HepG2 (cell line): ENCODE results near the gene TSPYL2. TPM values are rescaled to one million over a fixed set of nuclear protein-coding genes. Genes with fewer than 3 reads are reported as not detected.
A peak's percentile ranks its signal among the peaks of the same experiment; 100 is the strongest.

Experiments used
- ATAC-seq: fragments of 200-7000 bp; cut with Tn5 transposase; 3 replicates; pipeline ENCODE4 v1.9.1; 2020; ENCODE audit warnings: mild to moderate bottlenecking, moderate library complexity
- BruUV-seq: library from RNA; stranded (reverse); fragments of 400-500 nt; replicated peaks from 2 replicates; lab custom pipeline; 2021; lab: Mats Ljungman, UMichigan
- CTCF ChIA-PET: fragments of 300-600 bp; formaldehyde crosslinking; extraction: SDS; loops from one replicate; lab custom pipeline; 2021; ENCODE audit warnings: low total read pairs, inconsistent platforms, low intra/inter-chr PET ratio; lab: Yijun Ruan, JAX
- POLR2A ChIA-PET: fragments of 350-600 bp; sonication (Branson Sonifier 250); formaldehyde crosslinking; loops from one replicate; lab custom pipeline; 2020; ENCODE audit warnings: antibody characterized with exemption, inconsistent platforms; lab: Yijun Ruan, JAX
- DNase-seq: peaks from one replicate; pipeline ENCODE4 v3.0.0-alpha.2; 2015; ENCODE audit warnings: low spot score
- FAIRE-seq: peaks from 3 replicates; lab custom pipeline; 2011; peaks lifted over from hg19 to GRCh38; lab: Jason Lieb, UNC
- H2AFZ ChIP-seq: one replicate; pipeline ENCODE4 v1.6.1; 2011; ENCODE audit warnings: low read length, inconsistent platforms
- H3K27ac ChIP-seq: fragments of 300-600 bp; 3 replicates; pipeline ENCODE4 v1.8.0; 2011; ENCODE audit warnings: mixed run types, mild to moderate bottlenecking, mixed read lengths, low read length, inconsistent platforms; ENCODE audit not compliant: insufficient read depth; ENCODE audit errors: extremely low read length
- H3K27me3 ChIP-seq, 2 experiments: fragments of 200-600 bp in 1 of 2; 2 replicates in 1 of 2; 3 replicates in 1 of 2; pipeline versions ENCODE4 v1.6.0 to v1.8.0; 2011; ENCODE audit warnings: low read length in 2 of 2, mild to moderate bottlenecking in 2 of 2, moderate library complexity in 2 of 2, inconsistent platforms in 1 of 2; ENCODE audit not compliant: insufficient read depth in 2 of 2, control insufficient read depth in 1 of 2
- H3K36me3 ChIP-seq, 2 experiments: fragments of 200-600 bp in 1 of 2; replicated peaks in 1 of 2; 2 replicates in 1 of 2; 3 replicates in 1 of 2; pipeline versions ENCODE4 v1.5.1 to v1.8.0; 2011; ENCODE audit warnings: low read length in 2 of 2, inconsistent platforms in 1 of 2; ENCODE audit not compliant: insufficient read depth in 2 of 2, control insufficient read depth in 1 of 2
- H3K4me1 ChIP-seq: 2 replicates; pipeline ENCODE4 v1.5.1; 2012; ENCODE audit warnings: low read length, inconsistent platforms; ENCODE audit not compliant: insufficient read depth
- H3K4me2 ChIP-seq: 2 replicates; pipeline ENCODE4 v1.6.0; 2011; ENCODE audit warnings: low read depth, low read length, inconsistent platforms
- H3K4me3 ChIP-seq, 3 experiments: fragments of 200-600 bp in 1 of 3; sonication (generic), shearing (Covaris generic) in 1 of 3; replicated peaks in 1 of 3; 2 replicates each; pipeline ENCODE4 v1.5.1; 2011 to 2016; ENCODE audit warnings: low read length in 3 of 3, inconsistent platforms in 2 of 3, low read depth in 2 of 3, mild to moderate bottlenecking in 2 of 3, control low read depth in 1 of 3, mixed read lengths in 1 of 3; ENCODE audit not compliant: insufficient read depth in 1 of 3
- H3K79me2 ChIP-seq: one replicate; pipeline ENCODE4 v1.6.1; 2011; ENCODE audit warnings: low read length, inconsistent platforms; ENCODE audit not compliant: insufficient read depth
- H3K9ac ChIP-seq: 2 replicates; pipeline ENCODE4 v1.6.0; 2011; ENCODE audit warnings: mild to moderate bottlenecking, low read depth, low read length, inconsistent platforms; ENCODE audit not compliant: insufficient read depth
- H3K9me3 ChIP-seq: 2 replicates; pipeline ENCODE4 v1.5.1; 2012; ENCODE audit warnings: mild to moderate bottlenecking, low read length
- H4K20me1 ChIP-seq: 2 replicates; pipeline ENCODE4 v1.6.0; 2011; ENCODE audit warnings: inconsistent platforms, mild to moderate bottlenecking, low read length, moderate library complexity; ENCODE audit not compliant: insufficient read depth
- BORCS8-MEF2B ChIP-seq: sonication (generic); formaldehyde crosslinking; IDR thresholded peaks from 2 replicates; pipeline ENCODE4 v1.8.0; 2022; ENCODE audit warnings: mild to moderate bottlenecking, missing genetic modification reagents
- HDAC1 ChIP-seq: sonication (generic); formaldehyde crosslinking; IDR thresholded peaks from 2 replicates; pipeline ENCODE4 v1.5.1; 2020; ENCODE audit warnings: mild to moderate bottlenecking, missing genetic modification reagents
- KDM2A ChIP-seq: sonication (generic); formaldehyde crosslinking; IDR thresholded peaks from 2 replicates; pipeline ENCODE4 v1.4.0; 2020; ENCODE audit warnings: low read depth, missing genetic modification reagents, borderline replicate concordance
- MYC ChIP-seq: sonication (generic); formaldehyde crosslinking; IDR thresholded peaks from 2 replicates; pipeline ENCODE4 v1.9.0; 2021; ENCODE audit warnings: missing genetic modification reagents, borderline replicate concordance
- SALL1 ChIP-seq: sonication (generic); formaldehyde crosslinking; IDR thresholded peaks from 2 replicates; pipeline ENCODE4 v1.8.0; 2022; ENCODE audit warnings: mild to moderate bottlenecking, missing genetic modification reagents
- STAG1 ChIP-seq: sonication (generic); formaldehyde crosslinking; IDR thresholded peaks from 2 replicates; pipeline ENCODE4 v1.4.0; 2020; ENCODE audit warnings: missing genetic modification reagents
- ZBTB7B ChIP-seq: sonication (generic); formaldehyde crosslinking; IDR thresholded peaks from 2 replicates; pipeline ENCODE4 v1.4.0; 2020; ENCODE audit warnings: missing genetic modification reagents
- ZNF777 ChIP-seq: sonication (generic); formaldehyde crosslinking; IDR thresholded peaks from 2 replicates; pipeline ENCODE4 v1.4.0; 2020; ENCODE audit warnings: missing genetic modification reagents
- WGBS: methylation state at CpG from one replicate; pipeline ENCODE4 v1.1.6; 2017; ENCODE audit warnings: low lambda C conversion rate; 5-methylcytosine and 5-hydroxymethylcytosine counted together
- in situ Hi-C: cut with HindIII; loops from 2 replicates; pipeline ENCODE4 v1.10.0; 2017; ENCODE audit warnings: low pct_unique_long_range_greater_than_20kb; ENCODE audit not compliant: extremely low pct_ligation_motif_present
- intact Hi-C: fragments of 100-400 bp; cut with micrococcal nuclease; formaldehyde crosslinking; loops from one replicate; pipeline ENCODE4 v1.10.0; 2022; ENCODE audit not compliant: unreplicated experiment
- polyA plus RNA-seq, 8 experiments: library from polyadenylated mRNA; depleted of rRNA in 3 of 8; stranded (reverse) in 7 of 8; unstranded in 1 of 8; fragments of >200 nt; fragmentation: Illumina TruSeq in 4 of 8; extraction: Trizol in 4 of 8; gene quantifications; 2 replicates each; pipeline versions ENCODE4 v1.2.1 to v1.2.3, GENCODE V29; 2011 to 2016; ENCODE audit warnings: low read depth in 4 of 8, missing spikeins in 1 of 8, mixed read lengths in 1 of 8; ENCODE audit not compliant: insufficient read depth in 1 of 8
- total RNA-seq, 5 experiments: library from RNA; depleted of rRNA; stranded (reverse); fragments of >200 nt; fragmentation: Illumina TruSeq; extraction: Trizol; gene quantifications; 2 replicates each; pipeline ENCODE4 v1.2.3, GENCODE V29; 2016; ENCODE audit warnings: low read depth in 1 of 5
- TF ChIP-seq, protein P1 (sequence below): sonication (generic); formaldehyde crosslinking; IDR thresholded peaks from 2 replicates; pipeline ENCODE4 v1.9.0; 2021; ENCODE audit warnings: missing genetic modification reagents, mild to moderate bottlenecking, borderline replicate concordance
- TF ChIP-seq, protein P2 (sequence below): sonication (generic); formaldehyde crosslinking; IDR thresholded peaks from 2 replicates; pipeline ENCODE4 v1.5.0; 2020; ENCODE audit warnings: mild to moderate bottlenecking, missing genetic modification reagents, borderline replicate concordance
- TF ChIP-seq, protein P3 (sequence below): sonication (generic); formaldehyde crosslinking; IDR thresholded peaks from 2 replicates; pipeline ENCODE4 v1.4.0; 2020; ENCODE audit warnings: low read depth, mild to moderate bottlenecking, missing genetic modification reagents
- TF ChIP-seq, protein P4 (sequence below), 2 experiments: sonication (generic) in 1 of 2; formaldehyde crosslinking in 1 of 2; IDR thresholded peaks; 2 replicates each; pipeline versions ENCODE4 v1.4.0 to v1.6.1; 2018 to 2020; ENCODE audit warnings: missing genetic modification reagents in 2 of 2, borderline replicate concordance in 1 of 2, low read depth in 1 of 2, mild to moderate bottlenecking in 1 of 2, missing biosample characterization in 1 of 2
- TF ChIP-seq, protein P5 (sequence below): IDR thresholded peaks from 2 replicates; pipeline ENCODE4 v1.6.1; 2016; ENCODE audit warnings: low read depth, borderline replicate concordance

TSPYL2 gene
- total and polyA plus RNA-seq, 2 of the 13 experiments (the other 11 are each of a cell fraction or from before 2014, with no cell fraction given), result 10.1 to 15.5 TPM

DNA sequence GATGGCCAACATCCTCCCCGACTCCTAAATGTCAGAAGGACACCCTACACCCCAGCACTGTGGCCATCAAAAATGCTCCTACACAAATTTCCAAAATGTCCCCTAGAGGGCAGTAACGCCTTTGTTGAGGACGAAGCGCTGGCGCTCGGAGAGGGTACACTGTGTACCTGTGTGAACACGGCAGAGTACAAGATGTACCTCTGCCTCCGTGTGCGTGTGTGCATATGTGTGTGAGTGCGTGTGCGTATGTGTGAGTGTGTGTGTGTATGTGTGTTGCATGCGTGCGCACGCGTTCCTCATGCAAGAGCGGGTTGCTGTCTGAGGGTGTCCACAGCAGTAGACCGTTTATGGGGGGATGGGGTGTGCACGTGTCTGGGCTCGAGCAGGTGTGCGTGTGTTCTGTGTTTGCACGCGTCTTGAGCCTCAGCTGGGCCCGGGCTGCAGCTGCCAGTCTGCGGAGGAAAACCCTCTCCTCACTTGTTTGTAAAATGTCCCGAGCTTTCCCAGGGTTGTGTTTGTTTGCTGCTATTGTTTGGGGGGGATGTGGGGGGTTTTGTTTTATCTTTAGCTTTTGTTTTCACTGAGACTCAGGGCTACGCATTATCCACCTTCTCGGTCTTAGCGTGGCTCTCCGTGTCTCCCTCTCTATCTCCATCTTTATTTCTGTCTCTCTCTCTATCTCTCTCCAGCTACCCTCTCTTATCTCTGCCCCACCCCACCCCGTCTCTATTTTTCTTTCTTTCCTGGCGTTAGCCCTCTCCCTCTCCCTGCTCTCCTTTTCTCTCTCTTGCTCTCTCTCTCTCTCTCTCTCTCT lies 10.4 kb upstream of the TSPYL2 start:
- in situ Hi-C loops (no loop called here), intact Hi-C loops (loop anchor here (1.0 kb wide), 2 partner anchors 17 to 21 kb away; no protein-coding TSS in a partner anchor)
- POLR2A ChIA-PET, result interaction anchor here (0.7 to 0.9 kb wide), 2 partner anchors 10 to 889 kb away, joined by 3 to 4 read pairs; partner anchors contain the start of gene TSPYL2
- Histone ChIP-seq H3K79me2 (no peaks in the 10 kb centered on the region), H3K4me1 (no peaks in the 10 kb centered on the region), H4K20me1 (no peaks in the 10 kb centered on the region), H3K4me3 (peak overlapping the region; percentile 34 to 73 (median 51); a peak in 5 of 6 replicates), H3K36me3 (no peaks in the 10 kb centered on the region), H3K9ac (no peak overlapping the region), H3K4me2 (peak overlapping the region; percentile 83), H3K27me3 (no peaks in the 10 kb centered on the region), H3K27ac (no peak overlapping the region), H2AFZ (peak overlapping the region; percentile 63), H3K9me3 (no peaks in the 10 kb centered on the region)
- CTCF ChIA-PET, result interaction anchor here (0.9 to 1.8 kb wide), 2 partner anchors 18 to 21 kb away, joined by 4 to 10 read pairs; no protein-coding TSS in a partner anchor
- BruUV-seq, result no TSS peak
- FAIRE-seq, result peak; percentile 93
- 0% methylated on average over 12 of the region's 31 CpGs for WGBS
- DNase-seq, result peak; percentile 57
- ATAC-seq, result peak; percentile 81
- TF ChIP-seq BORCS8-MEF2B (CRISPR knock-in tag) (0 out of 2 replicates have a peak, but pooled peaks have one; percentile 23), ZBTB7B (CRISPR knock-in tag) (peak; percentile 25; the same call in 1 of the 2 replicates), MYC (CRISPR knock-in tag) (peak; percentile 75; the same call in 1 of the 2 replicates), SALL1 (peak; percentile 22; the same call in 1 of the 2 replicates), ZNF777 (CRISPR knock-in tag) (no peak), STAG1 (CRISPR knock-in tag) (peak; percentile 67), HDAC1 (CRISPR knock-in tag) (0 out of 2 replicates have a peak, but pooled peaks have one; percentile 19), KDM2A (CRISPR knock-in tag) (peak; percentile 62; the same call in 1 of the 2 replicates)
- TF ChIP-seq, protein P1, sequence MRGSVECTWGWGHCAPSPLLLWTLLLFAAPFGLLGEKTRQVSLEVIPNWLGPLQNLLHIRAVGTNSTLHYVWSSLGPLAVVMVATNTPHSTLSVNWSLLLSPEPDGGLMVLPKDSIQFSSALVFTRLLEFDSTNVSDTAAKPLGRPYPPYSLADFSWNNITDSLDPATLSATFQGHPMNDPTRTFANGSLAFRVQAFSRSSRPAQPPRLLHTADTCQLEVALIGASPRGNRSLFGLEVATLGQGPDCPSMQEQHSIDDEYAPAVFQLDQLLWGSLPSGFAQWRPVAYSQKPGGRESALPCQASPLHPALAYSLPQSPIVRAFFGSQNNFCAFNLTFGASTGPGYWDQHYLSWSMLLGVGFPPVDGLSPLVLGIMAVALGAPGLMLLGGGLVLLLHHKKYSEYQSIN (CRISPR knock-in tag), result no peak
- TF ChIP-seq, protein P2, sequence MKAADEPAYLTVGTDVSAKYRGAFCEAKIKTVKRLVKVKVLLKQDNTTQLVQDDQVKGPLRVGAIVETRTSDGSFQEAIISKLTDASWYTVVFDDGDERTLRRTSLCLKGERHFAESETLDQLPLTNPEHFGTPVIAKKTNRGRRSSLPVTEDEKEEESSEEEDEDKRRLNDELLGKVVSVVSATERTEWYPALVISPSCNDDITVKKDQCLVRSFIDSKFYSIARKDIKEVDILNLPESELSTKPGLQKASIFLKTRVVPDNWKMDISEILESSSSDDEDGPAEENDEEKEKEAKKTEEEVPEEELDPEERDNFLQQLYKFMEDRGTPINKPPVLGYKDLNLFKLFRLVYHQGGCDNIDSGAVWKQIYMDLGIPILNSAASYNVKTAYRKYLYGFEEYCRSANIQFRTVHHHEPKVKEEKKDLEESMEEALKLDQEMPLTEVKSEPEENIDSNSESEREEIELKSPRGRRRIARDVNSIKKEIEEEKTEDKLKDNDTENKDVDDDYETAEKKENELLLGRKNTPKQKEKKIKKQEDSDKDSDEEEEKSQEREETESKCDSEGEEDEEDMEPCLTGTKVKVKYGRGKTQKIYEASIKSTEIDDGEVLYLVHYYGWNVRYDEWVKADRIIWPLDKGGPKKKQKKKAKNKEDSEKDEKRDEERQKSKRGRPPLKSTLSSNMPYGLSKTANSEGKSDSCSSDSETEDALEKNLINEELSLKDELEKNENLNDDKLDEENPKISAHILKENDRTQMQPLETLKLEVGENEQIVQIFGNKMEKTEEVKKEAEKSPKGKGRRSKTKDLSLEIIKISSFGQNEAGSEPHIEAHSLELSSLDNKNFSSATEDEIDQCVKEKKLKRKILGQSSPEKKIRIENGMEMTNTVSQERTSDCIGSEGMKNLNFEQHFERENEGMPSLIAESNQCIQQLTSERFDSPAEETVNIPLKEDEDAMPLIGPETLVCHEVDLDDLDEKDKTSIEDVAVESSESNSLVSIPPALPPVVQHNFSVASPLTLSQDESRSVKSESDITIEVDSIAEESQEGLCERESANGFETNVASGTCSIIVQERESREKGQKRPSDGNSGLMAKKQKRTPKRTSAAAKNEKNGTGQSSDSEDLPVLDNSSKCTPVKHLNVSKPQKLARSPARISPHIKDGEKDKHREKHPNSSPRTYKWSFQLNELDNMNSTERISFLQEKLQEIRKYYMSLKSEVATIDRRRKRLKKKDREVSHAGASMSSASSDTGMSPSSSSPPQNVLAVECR (CRISPR knock-in tag), result peak; percentile 51; the same call in 1 of the 2 replicates
- TF ChIP-seq, protein P3, sequence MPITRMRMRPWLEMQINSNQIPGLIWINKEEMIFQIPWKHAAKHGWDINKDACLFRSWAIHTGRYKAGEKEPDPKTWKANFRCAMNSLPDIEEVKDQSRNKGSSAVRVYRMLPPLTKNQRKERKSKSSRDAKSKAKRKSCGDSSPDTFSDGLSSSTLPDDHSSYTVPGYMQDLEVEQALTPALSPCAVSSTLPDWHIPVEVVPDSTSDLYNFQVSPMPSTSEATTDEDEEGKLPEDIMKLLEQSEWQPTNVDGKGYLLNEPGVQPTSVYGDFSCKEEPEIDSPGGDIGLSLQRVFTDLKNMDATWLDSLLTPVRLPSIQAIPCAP (CRISPR knock-in tag), result no peak
- TF ChIP-seq, protein P4, sequence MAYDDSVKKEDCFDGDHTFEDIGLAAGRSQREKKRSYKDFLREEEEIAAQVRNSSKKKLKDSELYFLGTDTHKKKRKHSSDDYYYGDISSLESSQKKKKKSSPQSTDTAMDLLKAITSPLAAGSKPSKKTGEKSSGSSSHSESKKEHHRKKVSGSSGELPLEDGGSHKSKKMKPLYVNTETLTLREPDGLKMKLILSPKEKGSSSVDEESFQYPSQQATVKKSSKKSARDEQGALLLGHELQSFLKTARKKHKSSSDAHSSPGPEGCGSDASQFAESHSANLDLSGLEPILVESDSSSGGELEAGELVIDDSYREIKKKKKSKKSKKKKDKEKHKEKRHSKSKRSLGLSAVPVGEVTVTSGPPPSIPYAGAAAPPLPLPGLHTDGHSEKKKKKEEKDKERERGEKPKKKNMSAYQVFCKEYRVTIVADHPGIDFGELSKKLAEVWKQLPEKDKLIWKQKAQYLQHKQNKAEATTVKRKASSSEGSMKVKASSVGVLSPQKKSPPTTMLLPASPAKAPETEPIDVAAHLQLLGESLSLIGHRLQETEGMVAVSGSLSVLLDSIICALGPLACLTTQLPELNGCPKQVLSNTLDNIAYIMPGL (CRISPR knock-in tag; IDR thresholded peaks at IDR 0.05; ENCODE audit: borderline replicate concordance in 1 of 2, low read depth in 1 of 2), result peak in 1 of 2 experiments; percentile 58; a peak in 1 of 4 replicates
- TF ChIP-seq, protein P5, sequence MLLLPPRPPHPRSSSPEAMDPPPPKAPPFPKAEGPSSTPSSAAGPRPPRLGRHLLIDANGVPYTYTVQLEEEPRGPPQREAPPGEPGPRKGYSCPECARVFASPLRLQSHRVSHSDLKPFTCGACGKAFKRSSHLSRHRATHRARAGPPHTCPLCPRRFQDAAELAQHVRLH (CRISPR knock-in tag), result peak; percentile 36; the same call in 1 of the 2 replicates
